Esophagus squamous epithelium (tissue), 4 donors: Measurements from ENCODE around the gene RABL2B.
"Not testable (repeated sequence)": the region's sequence is repeated elsewhere in the genome, so short reads cannot be mapped to it uniquely, and the experiment has no call there.

ENCODE experiments used
- POLR2A ChIP-seq, 4 donors: fragments of 450-650 bp; IDR thresholded peaks; one replicate each; pipeline ENCODE4 v1.6.1; 2017; ENCODE audit warnings: antibody characterized with exemption in 4 of 4, mild to moderate bottlenecking in 4 of 4, moderate library complexity in 3 of 4
- TF ChIP-seq, protein P1 (sequence below), 6 experiments: fragments of 450-650 bp in 4 of 6; fragments of 200-600 bp in 2 of 6; sonication (generic) in 2 of 6; IDR thresholded peaks; one replicate each; pipeline ENCODE4 v1.5.1; 2016 to 2019; ENCODE audit warnings: antibody characterized with exemption in 6 of 6, mild to moderate bottlenecking in 4 of 6, moderate library complexity in 4 of 6

- not testable (repeated sequence) for TF ChIP-seq POLR2A (IDR thresholded peaks at IDR 0.05)
- TF ChIP-seq, protein P1, sequence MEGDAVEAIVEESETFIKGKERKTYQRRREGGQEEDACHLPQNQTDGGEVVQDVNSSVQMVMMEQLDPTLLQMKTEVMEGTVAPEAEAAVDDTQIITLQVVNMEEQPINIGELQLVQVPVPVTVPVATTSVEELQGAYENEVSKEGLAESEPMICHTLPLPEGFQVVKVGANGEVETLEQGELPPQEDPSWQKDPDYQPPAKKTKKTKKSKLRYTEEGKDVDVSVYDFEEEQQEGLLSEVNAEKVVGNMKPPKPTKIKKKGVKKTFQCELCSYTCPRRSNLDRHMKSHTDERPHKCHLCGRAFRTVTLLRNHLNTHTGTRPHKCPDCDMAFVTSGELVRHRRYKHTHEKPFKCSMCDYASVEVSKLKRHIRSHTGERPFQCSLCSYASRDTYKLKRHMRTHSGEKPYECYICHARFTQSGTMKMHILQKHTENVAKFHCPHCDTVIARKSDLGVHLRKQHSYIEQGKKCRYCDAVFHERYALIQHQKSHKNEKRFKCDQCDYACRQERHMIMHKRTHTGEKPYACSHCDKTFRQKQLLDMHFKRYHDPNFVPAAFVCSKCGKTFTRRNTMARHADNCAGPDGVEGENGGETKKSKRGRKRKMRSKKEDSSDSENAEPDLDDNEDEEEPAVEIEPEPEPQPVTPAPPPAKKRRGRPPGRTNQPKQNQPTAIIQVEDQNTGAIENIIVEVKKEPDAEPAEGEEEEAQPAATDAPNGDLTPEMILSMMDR (IDR thresholded peaks at IDR 0.05), result not testable (repeated sequence)
Observed at GRCh38 chr22:50783880-50784276, 442 bp upstream of the RABL2B start.
